HG03135 (cell line): ENCODE results near the gene PREB.

Experiments used
- ATAC-seq: cut with Tn5 transposase; IDR thresholded peaks from one replicate; pipeline ENCODE4 v1.9.1; 2021; ENCODE audit warnings: mild to moderate bottlenecking, moderate library complexity; ENCODE audit not compliant: unreplicated experiment

PREB gene

GRCh38 chr2:27152796-27153464 is 18.5 kb upstream of the PREB start:
- no peak for ATAC-seq

- ATAC-seq = no peak
Observed at GRCh38 chr2:27152102-27152795, 17.8 kb upstream of the PREB start.

GRCh38 chr2:27150639-27151230 is 16.3 kb upstream of the PREB start:
- ATAC-seq = no peak

GRCh38 chr2:27149570-27150405 is 15.4 kb upstream of the PREB start:
- ATAC-seq = no peak

GRCh38 chr2:27148801-27149439 is 14.5 kb upstream of the PREB start, which contains the start of gene TCF23:
Gene TCF23, plus strand, starts transcription at chr2:27149004. Its CDS starts 130 bp downstream, at chr2:27149134.
- ATAC-seq = no peak

GRCh38 chr2:27147935-27148334 is 13.5 kb upstream of the PREB start:
- no peak for ATAC-seq

- ATAC-seq = no peak
Observed at GRCh38 chr2:27145682-27146081, 11.2 kb upstream of the PREB start.

- ATAC-seq = no peak
Observed at GRCh38 chr2:27143285-27143684, 8.8 kb upstream of the PREB start.

- no peak for ATAC-seq
Observed at GRCh38 chr2:27139310-27139709, 4.9 kb upstream of the PREB start, which contains the start of gene PRR30. Gene PRR30, minus strand, starts transcription at chr2:27139410. Its CDS starts 1,081 bp downstream, at chr2:27138329.

GRCh38 chr2:27138111-27138510 is 3.7 kb upstream of the PREB start:
- ATAC-seq = no peak

- no peak for ATAC-seq
Observed at GRCh38 chr2:27137322-27137935, 3.0 kb upstream of the PREB start.

- ATAC-seq = no peak
Observed at GRCh38 chr2:27136751-27137150, 2.3 kb upstream of the PREB start.

GRCh38 chr2:27135478-27135955 is 1.1 kb upstream of the PREB start:
- no peak for ATAC-seq

- no peak for ATAC-seq
Observed at GRCh38 chr2:27134781-27135477, 493 bp upstream of the PREB start.

GRCh38 chr2:27133195-27133875 is 1.1 kb downstream of the PREB start:
- ATAC-seq = no peak

- ATAC-seq = no peak
Observed at GRCh38 chr2:27131429-27131828, 3.0 kb downstream of the PREB start.

- ATAC-seq = no peak
Observed at GRCh38 chr2:27130396-27130795, 4.0 kb downstream of the PREB start.

- no peak for ATAC-seq
Observed at GRCh38 chr2:27128668-27129571, 5.5 kb downstream of the PREB start.
